ENCODE measurements around the gene IFIT1.
"Not testable (repeated sequence)": the region's sequence is repeated elsewhere in the genome, so short reads cannot be mapped to it uniquely, and the experiment has no call there.

The IFIT1 gene

GRCh38 chr10:89440226-89441009 lies 48.0 kb downstream of the IFIT1 start:
- no peak for DNase-seq (ENCODE audit: low spot score)

DNA sequence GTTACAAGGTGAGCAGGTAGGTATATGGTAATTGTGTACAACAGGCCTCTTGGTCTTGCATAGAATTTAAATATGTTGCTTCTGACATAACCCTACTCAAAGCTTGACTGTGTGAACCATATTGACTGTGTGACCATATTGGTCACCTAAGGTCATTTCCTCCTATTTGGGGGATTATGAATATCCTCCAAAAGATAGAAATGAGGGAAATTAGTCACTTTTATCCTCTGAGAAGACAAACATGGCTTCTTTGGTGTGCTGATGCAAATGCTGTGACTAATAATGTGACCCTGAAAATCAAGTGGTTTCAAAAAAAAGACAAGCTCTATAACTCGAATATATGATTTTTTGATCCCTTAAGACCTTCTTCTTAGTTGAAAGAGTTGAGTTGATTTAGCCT lies 49.9 kb downstream of the IFIT1 start:
- DNase-seq (ENCODE audit: low spot score) = no peak

DNA sequence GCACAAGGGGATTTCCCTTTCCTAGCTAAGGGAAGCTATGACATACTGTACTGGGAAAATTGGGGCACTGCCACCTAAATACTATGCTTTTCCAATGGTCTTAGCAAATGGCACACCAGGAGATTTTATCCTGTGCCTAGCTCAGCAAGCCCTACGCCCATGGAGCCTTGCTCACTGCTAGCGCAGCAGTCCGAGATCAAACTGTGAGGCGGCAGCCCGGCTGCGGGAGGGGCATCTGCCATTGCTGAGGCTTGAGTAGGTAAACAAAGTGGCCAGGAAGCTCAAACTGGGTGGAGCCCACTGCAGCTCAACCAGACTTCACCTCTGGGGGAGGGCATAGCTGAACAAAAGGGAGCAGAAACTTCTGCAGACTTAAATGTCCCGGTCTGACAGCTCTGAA lies 52.4 kb downstream of the IFIT1 start:
- not testable (repeated sequence) for DNase-seq (ENCODE audit: low spot score)

GRCh38 chr10:89450901-89451300 lies 58.5 kb downstream of the IFIT1 start:
- DNase-seq (ENCODE audit: low spot score) = no peak

- DNase-seq (ENCODE audit: low spot score) = no peak
Observed at GRCh38 chr10:89452193-89452592, 59.8 kb downstream of the IFIT1 start.

DNA sequence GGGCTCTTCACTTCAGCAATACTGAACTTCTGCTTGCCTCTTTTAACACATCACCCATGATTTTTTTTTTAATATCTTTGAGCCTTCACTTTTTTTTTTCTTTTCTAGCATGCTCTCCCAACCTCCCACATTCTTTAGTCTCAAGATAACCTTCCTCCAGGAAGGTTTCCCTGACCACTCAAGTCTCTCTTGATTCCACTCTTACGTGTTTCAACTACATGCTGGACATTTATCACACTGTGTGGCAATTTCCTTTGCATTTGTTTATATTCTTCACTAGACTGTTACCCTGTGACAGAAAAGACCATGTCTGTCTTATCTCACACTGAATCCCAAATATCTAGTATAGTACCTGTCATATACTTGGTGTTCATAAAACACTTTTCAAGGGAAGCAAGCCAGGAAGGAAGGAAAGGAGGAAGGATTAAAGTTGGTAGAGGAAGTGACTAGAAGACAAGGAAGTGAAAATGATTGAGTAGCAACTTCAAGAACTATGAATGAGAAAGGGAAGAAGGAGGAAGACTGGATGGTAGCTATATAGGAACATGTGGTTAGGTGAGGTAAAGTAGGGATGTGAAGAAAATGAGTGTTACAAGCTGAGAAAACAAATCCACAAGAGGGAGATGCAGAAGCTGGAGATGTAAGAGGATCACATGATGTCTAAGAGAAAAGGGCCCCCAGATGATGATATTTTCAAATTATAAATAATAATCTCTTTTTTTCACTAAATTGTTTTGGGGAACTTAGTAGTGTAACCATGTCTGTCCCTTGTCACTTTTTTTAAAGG lies 62.3 kb downstream of the IFIT1 start:
- DNase-seq (ENCODE audit: low spot score) = no peak

All from Ammon's horn (tissue), 1 donor.